ENCODE measurements around the gene VSIG10.

Gene VSIG10

DNA sequence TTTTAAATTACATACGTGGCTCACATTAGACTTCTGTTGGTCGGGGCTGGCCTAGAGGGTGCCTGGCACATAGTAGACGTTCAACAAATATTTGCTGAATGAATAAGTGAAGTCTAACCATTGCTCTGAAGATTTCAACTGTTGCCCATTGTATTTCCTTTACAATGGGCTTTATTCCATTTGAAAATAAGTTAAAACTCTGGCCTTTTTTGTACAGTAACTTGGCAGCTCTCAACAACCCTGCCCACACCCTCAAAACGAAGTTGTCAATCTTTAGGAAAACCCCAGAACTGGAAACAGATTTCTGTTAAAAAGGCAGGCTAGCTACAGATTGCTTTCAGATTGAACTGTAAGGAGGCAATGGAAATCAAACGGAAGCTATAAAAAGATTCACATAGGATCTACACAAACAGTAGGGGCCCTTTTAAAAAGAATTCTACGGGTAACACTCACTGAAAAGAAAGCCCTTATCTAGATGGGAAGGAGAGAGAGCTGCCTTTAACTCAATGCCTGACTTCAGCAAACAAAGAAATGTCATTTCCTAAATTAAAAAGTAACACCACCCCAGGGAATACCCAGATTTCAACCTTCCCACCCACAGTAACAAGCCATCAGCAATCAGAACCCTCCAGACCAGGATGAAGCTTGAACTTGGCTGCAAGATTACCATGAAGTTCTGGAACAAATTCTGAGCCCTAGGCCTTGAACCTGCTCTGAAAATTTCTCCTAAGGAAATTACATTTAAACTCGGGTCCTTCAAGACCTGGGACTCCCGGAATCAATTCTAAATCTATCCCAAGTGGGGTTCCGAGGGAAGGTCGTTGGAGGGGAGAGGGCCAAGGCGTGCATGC is 44.2 kb downstream of the VSIG10 start:
- DNase-seq = no peak

GRCh38 chr12:118058881-118059280 is 44.9 kb downstream of the VSIG10 start:
- DNase-seq = no peak

GRCh38 chr12:118058227-118058626 is 45.6 kb downstream of the VSIG10 start:
- no peak for DNase-seq

DNA sequence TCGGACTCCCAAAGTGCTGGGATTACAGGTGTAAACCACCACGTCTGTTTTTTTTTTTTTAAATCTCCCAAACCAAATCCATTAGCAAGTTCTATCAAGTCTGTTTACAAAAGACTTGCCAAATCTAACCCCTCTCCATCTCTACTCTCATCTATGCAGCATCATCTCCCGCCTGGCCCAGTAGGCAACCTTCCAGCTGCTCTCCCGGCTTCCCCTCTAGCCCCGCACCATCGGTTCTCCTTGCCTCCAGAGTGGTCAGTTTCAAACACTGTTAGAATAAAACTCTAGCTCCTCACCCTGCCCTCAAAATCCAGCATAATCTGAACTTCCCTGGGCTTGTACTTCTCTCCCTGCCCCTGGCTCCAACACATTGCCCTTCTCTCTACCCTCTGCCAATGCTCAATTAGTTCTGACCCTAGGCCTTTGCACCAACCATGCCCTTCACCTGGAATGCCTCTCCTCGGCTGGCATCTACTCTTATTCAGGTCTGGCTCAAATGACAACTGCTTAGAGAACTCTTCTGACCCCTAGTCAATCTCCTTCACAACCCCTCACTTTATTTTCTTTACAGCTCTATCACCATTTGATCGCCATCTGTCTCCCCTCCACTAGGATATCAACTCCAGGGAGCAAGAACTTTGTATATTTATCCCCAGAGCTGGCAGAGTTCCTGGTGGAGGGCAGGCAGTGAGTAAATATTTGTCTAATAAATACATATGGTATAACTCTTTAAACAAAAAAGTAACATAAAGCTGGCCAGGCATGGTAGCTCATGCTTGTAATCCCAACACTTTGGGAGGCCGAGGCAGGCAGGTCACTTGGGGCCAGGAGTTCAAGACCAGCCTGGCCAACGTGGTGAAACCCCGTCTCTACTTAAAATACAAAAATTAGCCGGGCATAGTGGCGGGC is 47.7 kb downstream of the VSIG10 start:
- DNase-seq = no peak

DNA sequence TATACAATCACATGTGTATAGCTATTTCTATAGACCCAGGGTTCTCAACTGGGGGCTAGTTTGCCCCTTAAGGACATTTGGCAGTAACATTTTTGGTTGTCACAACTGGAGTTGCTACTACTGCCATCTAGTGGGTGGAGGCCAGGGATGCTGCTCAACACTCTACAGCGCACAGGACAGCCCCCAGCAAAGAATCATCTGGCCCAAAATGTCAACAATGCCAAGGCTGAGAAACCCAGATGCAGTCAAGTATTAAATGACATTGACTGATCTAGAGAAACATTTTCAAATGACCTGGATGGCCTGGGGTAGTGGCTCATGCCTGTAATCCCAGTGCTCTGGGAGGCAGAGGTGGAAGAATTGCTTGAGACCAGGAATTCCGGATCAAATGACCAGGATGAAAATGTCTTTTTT is 48.7 kb downstream of the VSIG10 start:
- DNase-seq = peak; percentile 19

DNA sequence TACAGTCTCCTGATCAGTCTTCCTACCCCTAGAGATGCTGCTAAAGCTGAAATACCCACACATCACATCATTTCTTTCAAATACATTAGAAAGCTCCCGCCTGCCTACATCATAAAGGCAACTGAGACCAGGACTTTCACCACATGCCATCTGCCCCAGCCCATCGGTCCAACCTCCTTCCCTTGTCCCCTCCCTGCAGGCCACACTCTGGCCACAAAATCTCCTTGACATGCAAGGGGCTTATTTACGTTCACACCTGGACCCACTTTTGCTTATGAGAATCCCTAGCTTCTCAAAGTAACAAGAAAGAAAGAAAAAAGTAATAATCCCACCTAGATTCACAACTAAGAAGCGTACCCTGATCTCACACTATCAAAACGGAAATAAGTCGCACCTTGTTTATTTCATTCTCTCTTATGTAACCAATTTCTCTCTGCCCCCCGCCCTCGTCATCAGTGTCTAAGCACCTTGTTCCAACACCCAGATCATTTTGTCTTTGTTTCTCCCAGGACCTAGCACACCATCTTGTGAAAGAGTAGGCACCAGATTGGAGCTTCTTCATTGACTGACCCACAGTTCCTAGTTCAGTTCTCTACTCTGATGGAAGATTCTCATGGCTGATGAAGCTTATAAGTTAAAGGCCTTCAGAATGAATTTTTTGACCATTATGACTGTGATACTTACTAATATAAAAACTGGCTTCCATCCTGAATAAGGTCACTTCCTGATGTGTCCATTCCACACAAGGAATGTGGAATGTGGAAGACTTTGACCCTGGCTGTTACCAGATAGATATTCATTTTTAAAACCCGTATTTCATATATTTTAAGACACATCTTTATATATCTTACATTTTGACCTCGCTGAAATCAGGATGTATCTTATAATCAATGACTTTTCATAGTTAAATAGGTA is 50.5 kb downstream of the VSIG10 start:
- no peak for DNase-seq

GRCh38 chr12:118052324-118053070 is 51.3 kb downstream of the VSIG10 start:
- DNase-seq = no peak

DNA sequence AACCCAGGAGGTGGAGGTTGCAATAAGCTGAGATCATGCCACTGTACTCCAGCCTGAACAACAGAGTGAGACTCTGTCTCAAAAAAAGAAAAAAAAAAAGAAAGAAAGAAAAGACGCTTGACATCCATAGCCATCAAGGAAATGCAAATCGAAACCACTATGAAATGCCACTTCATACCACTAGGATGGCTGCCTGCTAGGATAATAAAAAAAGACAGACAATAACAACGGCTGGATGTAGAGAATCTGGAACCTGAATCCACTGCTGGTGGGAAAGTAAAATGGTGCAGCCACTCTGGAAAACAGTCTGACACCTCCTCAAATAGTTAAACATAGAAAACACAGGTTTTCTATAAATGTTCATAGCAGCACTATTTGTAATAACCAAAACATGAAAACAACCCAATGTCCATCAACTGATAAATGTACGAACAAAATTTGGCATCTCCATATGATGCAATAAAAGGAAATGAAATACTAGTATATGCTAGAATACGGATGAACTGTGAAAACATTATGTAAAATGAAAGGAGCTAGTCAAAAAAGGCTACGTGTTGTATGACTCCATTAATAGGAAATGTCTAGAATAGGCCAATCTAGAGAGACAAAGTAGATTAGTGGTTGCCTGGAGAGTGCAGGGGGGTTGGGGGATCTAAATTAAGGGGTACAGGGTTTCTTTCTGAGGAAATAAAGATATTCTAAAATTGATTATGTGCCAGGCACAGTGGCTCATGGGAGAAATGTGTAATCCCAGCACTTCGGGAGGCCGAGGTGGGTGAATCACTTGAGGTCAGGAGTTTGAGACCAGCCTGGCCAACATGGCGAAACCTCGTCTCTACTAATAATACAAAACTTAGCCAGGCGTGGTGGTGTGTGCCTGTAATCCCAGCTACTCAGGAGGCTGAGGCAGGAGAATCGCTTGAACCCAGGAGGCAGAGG is 52.6 kb downstream of the VSIG10 start:
- no peak for DNase-seq

DNA sequence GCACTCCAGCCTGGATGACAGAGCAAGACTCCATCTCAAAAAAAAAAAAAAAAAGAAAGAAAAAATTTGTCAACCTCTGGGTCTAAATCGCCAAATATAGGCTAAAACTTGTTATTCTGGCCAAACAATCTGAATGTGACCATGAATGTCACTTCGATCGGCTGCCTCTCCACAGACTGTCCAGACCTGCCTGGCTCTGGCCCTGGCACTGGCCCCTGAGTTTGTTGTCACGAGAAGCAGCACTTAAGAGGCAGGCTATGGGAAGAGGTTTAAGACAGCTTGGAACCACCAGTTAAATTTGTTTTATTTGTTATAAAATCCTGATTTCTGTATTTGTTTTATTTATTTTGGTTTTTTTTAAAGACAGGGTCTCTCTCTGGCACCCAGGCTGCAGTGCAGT is 57.4 kb downstream of the VSIG10 start:
- no peak for DNase-seq

DNA sequence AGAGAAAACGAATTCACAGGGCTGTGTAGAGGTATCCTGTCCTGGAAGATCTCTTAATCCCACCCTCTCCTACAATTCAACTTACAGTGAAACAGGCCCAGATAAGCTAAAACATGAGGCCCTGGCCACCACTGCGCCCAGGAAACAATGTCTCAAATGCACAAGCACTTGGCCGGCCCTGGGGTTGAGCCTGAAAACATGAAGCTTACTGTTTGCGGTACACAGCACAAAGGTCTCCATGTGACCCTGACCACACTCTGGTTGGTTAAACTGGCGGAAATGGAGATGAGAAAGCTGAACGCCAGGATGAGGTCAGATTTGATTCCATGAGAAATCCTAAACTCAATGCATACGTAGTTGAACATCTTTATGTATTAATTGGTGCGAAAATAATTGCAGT is 59.2 kb downstream of the VSIG10 start:
- no peak for DNase-seq

- DNase-seq = no peak
Measured at GRCh38 chr12:118044075-118044474, 59.7 kb downstream of the VSIG10 start.

- no peak for DNase-seq
Measured at GRCh38 chr12:118042091-118042490, 61.7 kb downstream of the VSIG10 start.

DNA sequence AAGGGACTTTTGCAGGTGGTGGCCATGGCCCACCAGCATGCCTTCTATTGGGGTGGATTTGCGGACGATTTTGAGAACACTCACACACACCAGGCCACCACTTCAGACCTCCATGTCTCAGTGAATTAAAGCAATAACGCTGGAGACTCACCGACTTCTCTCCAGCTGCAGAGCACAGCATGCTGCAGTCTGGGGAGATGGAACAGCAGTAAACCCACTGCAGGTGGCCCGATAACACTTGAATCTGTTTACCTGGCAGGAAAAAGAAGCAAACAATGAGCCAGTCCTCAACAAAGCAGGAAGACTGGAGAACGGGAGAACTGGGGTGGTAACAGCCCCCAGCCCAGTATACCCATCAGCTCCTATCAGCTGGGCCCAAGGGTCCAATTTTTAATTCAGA is 65.7 kb downstream of the VSIG10 start:
- DNase-seq = no peak

DNA sequence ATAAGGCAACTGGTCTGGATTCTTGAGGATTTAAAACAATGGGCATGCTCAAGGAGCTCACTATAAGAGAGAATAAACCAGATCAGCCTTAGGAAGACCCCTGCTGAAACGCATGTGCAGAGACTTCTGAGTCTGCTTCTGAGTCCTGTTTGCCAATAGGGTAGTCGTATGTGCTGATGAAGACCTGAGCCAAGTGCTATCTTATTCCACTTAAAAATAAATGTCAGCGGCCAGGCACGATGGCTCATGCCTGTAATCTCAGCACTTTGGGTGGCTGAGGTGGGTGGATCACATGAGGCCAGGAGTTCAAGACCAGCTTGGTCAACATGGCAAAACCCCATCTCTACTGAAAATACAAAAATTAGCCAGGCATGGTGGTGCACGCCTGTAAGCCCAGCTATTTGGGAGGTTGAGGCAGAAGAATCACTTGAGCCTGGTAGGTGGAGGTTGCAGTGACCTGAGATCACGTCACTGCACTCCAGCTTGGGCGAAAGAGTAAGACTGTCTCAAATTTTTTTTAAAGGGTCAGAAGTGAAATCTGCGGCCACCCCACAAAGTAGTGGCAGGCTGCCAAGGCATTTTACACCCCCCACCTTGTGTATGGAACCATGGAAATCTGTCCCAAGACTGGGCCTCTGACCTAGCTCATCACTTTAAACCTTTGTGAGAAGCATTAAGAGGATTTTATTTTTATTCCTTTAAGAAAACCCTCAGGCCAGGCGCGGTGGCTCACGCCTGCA is 67.0 kb downstream of the VSIG10 start:
- DNase-seq = no peak

GRCh38 chr12:118035190-118036041 is 68.4 kb downstream of the VSIG10 start:
- no peak for DNase-seq

DNA sequence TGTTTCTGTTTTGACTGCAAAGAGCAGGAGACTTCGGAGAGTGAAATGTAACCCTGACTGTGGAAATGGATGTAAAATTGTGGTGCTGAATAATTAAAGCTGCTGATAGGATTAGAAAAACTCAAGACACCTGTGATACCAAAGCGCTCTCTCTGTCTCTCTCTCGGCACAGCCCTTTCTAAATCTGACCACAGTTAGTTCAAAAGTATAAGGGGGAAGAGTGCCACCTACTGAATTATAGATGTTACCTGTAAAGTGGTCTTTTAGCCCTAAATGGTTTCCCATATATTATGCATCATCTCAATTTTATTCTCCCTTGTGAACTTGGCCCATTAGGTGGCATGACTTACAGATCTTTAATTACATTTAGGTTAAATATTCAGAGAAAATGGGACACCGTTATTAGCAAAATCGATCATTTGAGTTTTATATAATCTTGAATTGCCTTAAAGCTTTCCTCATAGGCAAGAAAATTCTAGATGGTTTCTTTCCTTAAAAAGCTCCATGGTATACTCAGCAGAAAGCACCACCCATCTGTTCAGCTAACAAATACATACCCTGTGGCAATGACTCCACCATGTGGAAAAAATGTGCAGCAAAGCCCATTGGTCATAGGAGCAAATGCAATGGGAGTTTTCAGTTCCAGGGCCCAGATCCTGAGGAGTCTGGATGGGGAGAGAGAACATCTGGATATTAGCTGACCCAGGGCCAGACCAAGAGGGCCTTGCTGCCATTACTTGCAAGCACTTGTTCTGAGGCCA is 69.2 kb downstream of the VSIG10 start:
- DNase-seq = no peak

- no peak for DNase-seq
Measured at GRCh38 chr12:118033902-118034301, 69.9 kb downstream of the VSIG10 start.

DNA sequence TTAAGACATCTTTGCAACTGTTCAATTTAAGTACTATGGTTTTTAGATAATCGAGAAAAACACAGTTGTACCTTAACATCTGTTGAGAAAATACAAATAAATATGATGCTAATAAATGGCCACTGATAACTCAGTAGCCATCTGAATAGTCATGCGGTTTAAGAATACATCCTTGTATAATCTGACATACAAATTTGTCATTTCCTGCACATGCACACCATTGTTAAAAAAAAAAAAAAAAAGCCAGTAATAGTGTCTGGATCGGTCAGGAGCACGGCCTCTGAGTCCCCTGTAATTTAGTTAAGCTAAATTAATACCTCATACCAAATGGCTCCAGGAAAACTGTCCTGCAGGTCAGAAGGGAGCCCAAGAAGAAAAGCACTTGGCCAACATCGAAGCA is 70.5 kb downstream of the VSIG10 start:
- no peak for DNase-seq

Data from effector CD8-positive, alpha-beta T cell (primary cell).